HL-60 (cell line): ENCODE data around the gene WNT7B.
A peak's percentile ranks its signal among the peaks of the same experiment; 100 is the strongest.

Experiments
- DNase-seq, 2 experiments: peaks; one replicate each; pipeline ENCODE4 v3.0.0-alpha.2; 2010 to 2020; ENCODE audit warnings: low read depth in 1 of 2, low spot score in 1 of 2
- H3K27ac ChIP-seq: fragments of 250-450 bp; sonication (Bioruptor Pico); replicated peaks from 2 replicates; pipeline ENCODE4 v1.5.1; 2020; ENCODE audit warnings: mild to moderate bottlenecking, moderate library complexity
- H3K27me3 ChIP-seq: fragments of 250-450 bp; sonication (Bioruptor Pico); 2 replicates; pipeline ENCODE4 v1.5.1; 2021; ENCODE audit warnings: mild to moderate bottlenecking, moderate library complexity; ENCODE audit not compliant: insufficient read depth, poor library complexity, severe bottlenecking
- H3K4me3 ChIP-seq: replicated peaks from 2 replicates; pipeline ENCODE4 v1.5.1; 2011; ENCODE audit warnings: mild to moderate bottlenecking, control low read depth, low read length; ENCODE audit not compliant: insufficient read depth
- GABPA ChIP-seq: IDR thresholded peaks from 2 replicates; pipeline ENCODE4 v1.6.1; 2012; ENCODE audit warnings: low read depth
- POLR2AphosphoS5 ChIP-seq: IDR thresholded peaks from 2 replicates; pipeline ENCODE4 v1.6.1; 2012; ENCODE audit warnings: low read depth
- SPI1 ChIP-seq: IDR thresholded peaks from 2 replicates; pipeline ENCODE4 v1.6.1; 2012; ENCODE audit warnings: low read depth, mild to moderate bottlenecking, borderline replicate concordance
- TF ChIP-seq, protein P1 (sequence below): IDR thresholded peaks from 2 replicates; pipeline ENCODE4 v1.6.1; 2012; ENCODE audit warnings: low read depth; ENCODE audit not compliant: insufficient replicate concordance
- TF ChIP-seq, protein P2 (sequence below): IDR thresholded peaks from one replicate; pipeline ENCODE4 v1.5.1; 2011; ENCODE audit warnings: low read length, control low read depth, inconsistent platforms; ENCODE audit not compliant: insufficient read depth

The WNT7B gene

DNA sequence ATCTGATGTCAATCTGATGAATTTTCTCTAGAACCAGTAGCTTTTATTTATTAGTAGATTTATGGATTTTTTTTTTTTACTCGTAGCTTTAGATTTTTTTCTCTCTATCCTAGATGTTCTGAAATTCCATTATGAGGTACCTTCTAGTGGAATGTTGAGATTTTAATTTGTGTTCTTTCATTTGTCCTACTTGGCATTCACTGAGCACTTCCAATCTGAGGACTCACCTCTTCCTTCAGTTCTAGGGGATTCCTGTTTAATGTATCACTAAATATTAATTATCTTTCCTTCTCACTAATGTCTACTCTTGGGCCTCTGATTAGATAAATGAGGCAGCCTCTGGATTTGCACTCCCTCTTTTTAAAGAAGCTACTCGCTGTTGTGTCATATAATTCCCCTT is 40.2 kb upstream of the WNT7B start:
- Histone ChIP-seq H3K4me3 (no peak overlapping the region), H3K27ac (no peak overlapping the region), H3K27me3 (no peaks in the 10 kb centered on the region)
- no peak for DNase-seq
- TF ChIP-seq, protein P1, sequence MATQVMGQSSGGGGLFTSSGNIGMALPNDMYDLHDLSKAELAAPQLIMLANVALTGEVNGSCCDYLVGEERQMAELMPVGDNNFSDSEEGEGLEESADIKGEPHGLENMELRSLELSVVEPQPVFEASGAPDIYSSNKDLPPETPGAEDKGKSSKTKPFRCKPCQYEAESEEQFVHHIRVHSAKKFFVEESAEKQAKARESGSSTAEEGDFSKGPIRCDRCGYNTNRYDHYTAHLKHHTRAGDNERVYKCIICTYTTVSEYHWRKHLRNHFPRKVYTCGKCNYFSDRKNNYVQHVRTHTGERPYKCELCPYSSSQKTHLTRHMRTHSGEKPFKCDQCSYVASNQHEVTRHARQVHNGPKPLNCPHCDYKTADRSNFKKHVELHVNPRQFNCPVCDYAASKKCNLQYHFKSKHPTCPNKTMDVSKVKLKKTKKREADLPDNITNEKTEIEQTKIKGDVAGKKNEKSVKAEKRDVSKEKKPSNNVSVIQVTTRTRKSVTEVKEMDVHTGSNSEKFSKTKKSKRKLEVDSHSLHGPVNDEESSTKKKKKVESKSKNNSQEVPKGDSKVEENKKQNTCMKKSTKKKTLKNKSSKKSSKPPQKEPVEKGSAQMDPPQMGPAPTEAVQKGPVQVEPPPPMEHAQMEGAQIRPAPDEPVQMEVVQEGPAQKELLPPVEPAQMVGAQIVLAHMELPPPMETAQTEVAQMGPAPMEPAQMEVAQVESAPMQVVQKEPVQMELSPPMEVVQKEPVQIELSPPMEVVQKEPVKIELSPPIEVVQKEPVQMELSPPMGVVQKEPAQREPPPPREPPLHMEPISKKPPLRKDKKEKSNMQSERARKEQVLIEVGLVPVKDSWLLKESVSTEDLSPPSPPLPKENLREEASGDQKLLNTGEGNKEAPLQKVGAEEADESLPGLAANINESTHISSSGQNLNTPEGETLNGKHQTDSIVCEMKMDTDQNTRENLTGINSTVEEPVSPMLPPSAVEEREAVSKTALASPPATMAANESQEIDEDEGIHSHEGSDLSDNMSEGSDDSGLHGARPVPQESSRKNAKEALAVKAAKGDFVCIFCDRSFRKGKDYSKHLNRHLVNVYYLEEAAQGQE = no peak
- TF ChIP-seq POLR2AphosphoS5 = no peak

DNA sequence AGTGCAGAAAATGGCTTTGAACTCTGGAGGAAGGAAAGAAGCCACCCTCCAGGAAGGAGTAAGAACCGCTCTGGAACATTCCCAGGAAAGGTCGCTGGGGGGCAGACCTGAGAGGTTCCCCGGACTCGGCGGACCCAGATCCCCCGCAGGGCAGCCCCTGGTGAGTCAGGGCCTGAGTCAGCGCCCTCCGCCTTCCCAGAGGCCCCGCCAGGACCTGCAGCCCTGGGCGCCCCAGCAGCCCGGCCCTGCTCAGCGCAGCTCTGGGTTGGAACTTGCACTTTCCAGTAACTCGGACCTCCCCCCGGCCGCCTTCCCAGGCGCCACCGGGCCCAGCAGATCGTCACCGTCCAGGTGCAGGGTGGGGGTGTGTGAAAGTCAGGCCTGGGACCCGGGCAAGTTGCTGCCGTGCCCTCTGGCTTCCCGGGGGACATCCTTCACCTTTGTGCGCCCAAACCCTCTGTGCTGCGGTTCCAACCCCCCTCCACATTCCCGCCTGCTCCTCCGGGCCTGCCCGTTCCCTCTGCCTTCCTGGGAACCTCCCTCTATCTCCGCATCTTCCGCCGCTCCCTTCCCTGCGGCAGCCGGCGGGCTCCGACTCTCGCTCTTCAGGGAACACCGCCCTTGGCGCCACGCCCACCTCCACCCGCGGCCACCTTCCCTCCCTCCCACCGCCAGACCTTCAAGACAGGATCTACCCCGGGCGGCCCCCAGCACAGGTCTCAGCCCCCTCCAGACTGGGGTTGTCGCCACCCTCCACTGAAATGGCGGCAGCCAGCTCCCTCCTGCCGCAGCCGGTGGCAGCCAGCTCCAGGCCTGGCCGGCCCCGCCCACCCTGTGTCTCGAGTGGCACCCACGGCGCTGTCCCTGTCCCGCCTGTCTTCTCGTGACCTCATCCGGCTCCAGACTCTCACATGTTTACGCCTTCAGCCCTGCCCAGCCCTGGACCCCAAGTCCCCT is 36.8 kb upstream of the WNT7B start:
- TF ChIP-seq, protein P2, sequence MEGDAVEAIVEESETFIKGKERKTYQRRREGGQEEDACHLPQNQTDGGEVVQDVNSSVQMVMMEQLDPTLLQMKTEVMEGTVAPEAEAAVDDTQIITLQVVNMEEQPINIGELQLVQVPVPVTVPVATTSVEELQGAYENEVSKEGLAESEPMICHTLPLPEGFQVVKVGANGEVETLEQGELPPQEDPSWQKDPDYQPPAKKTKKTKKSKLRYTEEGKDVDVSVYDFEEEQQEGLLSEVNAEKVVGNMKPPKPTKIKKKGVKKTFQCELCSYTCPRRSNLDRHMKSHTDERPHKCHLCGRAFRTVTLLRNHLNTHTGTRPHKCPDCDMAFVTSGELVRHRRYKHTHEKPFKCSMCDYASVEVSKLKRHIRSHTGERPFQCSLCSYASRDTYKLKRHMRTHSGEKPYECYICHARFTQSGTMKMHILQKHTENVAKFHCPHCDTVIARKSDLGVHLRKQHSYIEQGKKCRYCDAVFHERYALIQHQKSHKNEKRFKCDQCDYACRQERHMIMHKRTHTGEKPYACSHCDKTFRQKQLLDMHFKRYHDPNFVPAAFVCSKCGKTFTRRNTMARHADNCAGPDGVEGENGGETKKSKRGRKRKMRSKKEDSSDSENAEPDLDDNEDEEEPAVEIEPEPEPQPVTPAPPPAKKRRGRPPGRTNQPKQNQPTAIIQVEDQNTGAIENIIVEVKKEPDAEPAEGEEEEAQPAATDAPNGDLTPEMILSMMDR = peak; percentile 70
- TF ChIP-seq, protein P1 = no peak
- DNase-seq = peak; percentile 82 to 93
- peak overlapping the region; percentile 80 for H3K27ac ChIP-seq
- no peaks in the 10 kb centered on the region for H3K27me3 ChIP-seq
- H3K4me3 ChIP-seq = peak overlapping the region; percentile 73

DNA sequence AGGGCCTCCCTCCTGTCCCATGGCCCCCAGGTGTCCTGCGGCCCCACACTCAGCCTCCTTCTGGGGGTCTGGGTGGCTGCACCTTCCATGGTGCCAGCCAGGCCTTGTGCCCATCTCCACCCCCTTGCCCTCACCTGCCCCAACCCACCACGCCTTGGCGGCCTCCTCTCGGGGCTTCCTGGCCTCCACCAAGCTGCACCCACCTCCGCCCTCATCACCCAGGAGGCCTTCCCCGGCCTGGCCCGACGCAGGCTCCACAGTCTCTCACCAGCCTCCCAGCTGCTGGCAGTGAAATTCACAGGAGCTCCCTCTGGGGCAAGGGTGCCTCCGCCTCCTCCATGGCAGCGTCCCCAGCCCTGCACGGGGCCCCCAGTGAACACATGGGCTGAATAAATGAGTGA is 35.9 kb upstream of the WNT7B start:
- no peak for DNase-seq
- TF ChIP-seq, protein P1 = no peak
- TF ChIP-seq POLR2AphosphoS5 (no peak), GABPA (no peak), SPI1 (no peak)
- TF ChIP-seq, protein P2 = no peak
- peak overlapping the region; percentile 80 for H3K27ac ChIP-seq
- no peaks in the 10 kb centered on the region for H3K27me3 ChIP-seq
- no peak overlapping the region for H3K4me3 ChIP-seq
